HEK293 (cell line): ENCODE results near the gene PHF14.

Source experiments
- CTCF ChIA-PET: fragments of 350-600 bp; formaldehyde crosslinking; extraction: SDS; loops from one replicate; lab custom pipeline; 2021; ENCODE audit warnings: antibody characterized with exemption; lab: Yijun Ruan, JAX
- POLR2A ChIA-PET: fragments of 300-600 bp; formaldehyde crosslinking; extraction: SDS; loops from one replicate; lab custom pipeline; 2020; ENCODE audit warnings: antibody characterized with exemption, inconsistent platforms; lab: Yijun Ruan, JAX
- H3K27ac ChIP-seq: fragments of 200-500 bp; sonication (Bioruptor generic); 2 replicates; pipeline ENCODE4 v1.5.1; 2014; ENCODE audit warnings: low read depth, low read length, control low read depth, inconsistent platforms; ENCODE audit errors: extremely low read depth
- H3K36me3 ChIP-seq, 2 experiments: fragments of 200-500 bp in 1 of 2; sonication (Bioruptor generic) in 1 of 2; 1 replicate in 1 of 2; 2 replicates in 1 of 2; pipeline ENCODE4 v1.5.1; 2014 to 2017; ENCODE audit warnings: inconsistent platforms in 2 of 2, low read length in 2 of 2; ENCODE audit not compliant: control insufficient read depth in 2 of 2, insufficient read depth in 1 of 2
- H3K4me1 ChIP-seq: fragments of 200-500 bp; sonication (Bioruptor generic); 2 replicates; pipeline ENCODE4 v1.5.1; 2014; ENCODE audit warnings: mild to moderate bottlenecking, low read length, inconsistent platforms; ENCODE audit not compliant: control insufficient read depth, insufficient read depth
- H3K4me3 ChIP-seq: 2 replicates; pipeline ENCODE4 v1.5.1; 2011; ENCODE audit warnings: low read depth, mild to moderate bottlenecking, control low read depth, low read length, moderate library complexity
- H3K9me3 ChIP-seq: fragments of 200-500 bp; sonication (Bioruptor generic); 2 replicates; pipeline ENCODE4 v1.5.1; 2014; ENCODE audit warnings: low read depth, low read length, inconsistent platforms; ENCODE audit not compliant: control insufficient read depth, insufficient read depth
- GLI4 ChIP-seq: fragments of 450-650 bp; formaldehyde crosslinking; IDR thresholded peaks from 2 replicates; pipeline ENCODE4 v1.5.1; 2016; ENCODE audit warnings: missing biosample characterization, missing genetic modification characterization
- KLF9 ChIP-seq: fragments of 450-650 bp; formaldehyde crosslinking; IDR thresholded peaks from 2 replicates; pipeline ENCODE4 v1.5.1; 2016; ENCODE audit warnings: missing biosample characterization, missing genetic modification characterization, low read depth
- REPIN1 ChIP-seq: fragments of 450-650 bp; formaldehyde crosslinking; IDR thresholded peaks from 2 replicates; pipeline ENCODE4 v1.5.1; 2017; ENCODE audit warnings: missing biosample characterization, missing genetic modification characterization, low read depth
- ZFP41 ChIP-seq: fragments of 450-650 bp; formaldehyde crosslinking; IDR thresholded peaks from 2 replicates; pipeline ENCODE4 v1.5.1; 2016; ENCODE audit warnings: missing biosample characterization, missing genetic modification characterization, borderline replicate concordance
- ZNF155 ChIP-seq: fragments of 450-650 bp; formaldehyde crosslinking; IDR thresholded peaks from 2 replicates; pipeline ENCODE4 v1.5.1; 2016; ENCODE audit warnings: missing biosample characterization, missing genetic modification characterization
- ZNF175 ChIP-seq: fragments of 450-650 bp; formaldehyde crosslinking; IDR thresholded peaks from 2 replicates; pipeline ENCODE4 v1.5.1; 2016; ENCODE audit warnings: missing biosample characterization, missing genetic modification characterization
- ZNF24 ChIP-seq: fragments of 450-650 bp; formaldehyde crosslinking; IDR thresholded peaks from 2 replicates; pipeline ENCODE4 v1.5.1; 2016; ENCODE audit warnings: missing biosample characterization, missing genetic modification characterization
- ZNF266 ChIP-seq: fragments of 450-650 bp; formaldehyde crosslinking; IDR thresholded peaks from 2 replicates; pipeline ENCODE4 v1.5.1; 2016; ENCODE audit warnings: missing biosample characterization, missing genetic modification characterization, low read depth
- ZNF324 ChIP-seq: fragments of 450-650 bp; formaldehyde crosslinking; IDR thresholded peaks from 2 replicates; pipeline ENCODE4 v1.5.1; 2016; ENCODE audit warnings: missing biosample characterization, missing genetic modification characterization
- ZNF514 ChIP-seq: fragments of 450-650 bp; formaldehyde crosslinking; IDR thresholded peaks from 2 replicates; pipeline ENCODE4 v1.5.1; 2016; ENCODE audit warnings: missing biosample characterization, missing genetic modification characterization
- ZNF580 ChIP-seq: fragments of 450-650 bp; formaldehyde crosslinking; IDR thresholded peaks from 2 replicates; pipeline ENCODE4 v1.5.1; 2016; ENCODE audit warnings: missing biosample characterization, missing genetic modification characterization
- ZNF585B ChIP-seq: fragments of 450-650 bp; formaldehyde crosslinking; IDR thresholded peaks from 2 replicates; pipeline ENCODE4 v1.5.1; 2016; ENCODE audit warnings: missing biosample characterization, missing genetic modification characterization
- ZNF670 ChIP-seq: fragments of 450-650 bp; formaldehyde crosslinking; IDR thresholded peaks from 2 replicates; pipeline ENCODE4 v1.5.1; 2016; ENCODE audit warnings: missing biosample characterization, missing genetic modification characterization, low read depth
- ZNF791 ChIP-seq: fragments of 450-650 bp; formaldehyde crosslinking; IDR thresholded peaks from 2 replicates; pipeline ENCODE4 v1.5.1; 2016; ENCODE audit warnings: missing biosample characterization, missing genetic modification characterization
- ZSCAN18 ChIP-seq: fragments of 450-650 bp; formaldehyde crosslinking; IDR thresholded peaks from 2 replicates; pipeline ENCODE4 v1.5.1; 2016; ENCODE audit warnings: missing biosample characterization, missing genetic modification characterization
- TF ChIP-seq, protein P1 (sequence below): sonication (generic); formaldehyde crosslinking; IDR thresholded peaks from 2 replicates; pipeline ENCODE4 v1.8.1; 2022; ENCODE audit warnings: mild to moderate bottlenecking, moderate library complexity, missing genetic modification reagents
- TF ChIP-seq, protein P2 (sequence below): fragments of 450-650 bp; formaldehyde crosslinking; optimal IDR thresholded peaks from 2 replicates; pipeline ENCODE3; 2016; ENCODE audit warnings: missing biosample characterization, mild to moderate bottlenecking, missing genetic modification characterization

PHF14 gene

GRCh38 chr7:11062110-11062509 is 88.4 kb downstream of the PHF14 start:
- CTCF ChIA-PET, result no interaction called here
- no peak for TF ChIP-seq ZNF580 (tag by site-specific recombination)
- no peak for TF ChIP-seq REPIN1 (tag by site-specific recombination)
- no peak for TF ChIP-seq ZSCAN18
- TF ChIP-seq ZNF324 (tag by site-specific recombination), result no peak
- H3K9me3 ChIP-seq, result no peaks in the 10 kb centered on the region
- H3K4me3 ChIP-seq, result no peak overlapping the region
- POLR2A ChIA-PET, result no interaction called here
- no peak overlapping the region for H3K27ac ChIP-seq
- no peaks in the 10 kb centered on the region for H3K4me1 ChIP-seq
- H3K36me3 ChIP-seq, result no peaks in the 10 kb centered on the region; a peak in 1 of 3 replicates

DNA sequence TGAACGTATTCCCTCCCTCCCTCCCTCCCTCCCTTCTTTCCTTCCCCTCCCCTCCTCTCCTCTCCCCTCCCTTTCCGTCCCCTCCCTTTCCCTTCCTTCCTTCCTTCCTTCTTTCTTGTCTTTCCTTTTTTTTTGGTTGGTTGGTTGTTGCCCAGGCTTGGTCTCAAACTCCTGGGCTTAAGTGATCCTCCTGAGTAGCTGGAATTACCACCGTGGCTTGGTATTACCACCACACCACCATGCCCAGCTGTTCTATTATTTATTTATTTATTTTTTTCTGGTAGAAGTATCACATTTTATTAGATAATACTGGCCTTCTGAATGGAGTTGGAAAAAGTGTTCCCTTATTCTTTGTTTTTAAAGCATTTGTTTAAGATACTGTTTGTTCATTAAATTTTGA is 95.9 kb downstream of the PHF14 start:
- ChIA-PET CTCF (no interaction called here), POLR2A (no interaction called here)
- TF ChIP-seq KLF9, result no peak
- TF ChIP-seq REPIN1 (tag by site-specific recombination), result no peak
- TF ChIP-seq ZNF24 (tag by site-specific recombination), result no peak
- TF ChIP-seq ZNF514 (tag by site-specific recombination), result no peak
- TF ChIP-seq ZNF155 (tag by site-specific recombination), result no peak
- TF ChIP-seq ZFP41 (tag by site-specific recombination), result no peak
- TF ChIP-seq, protein P1, sequence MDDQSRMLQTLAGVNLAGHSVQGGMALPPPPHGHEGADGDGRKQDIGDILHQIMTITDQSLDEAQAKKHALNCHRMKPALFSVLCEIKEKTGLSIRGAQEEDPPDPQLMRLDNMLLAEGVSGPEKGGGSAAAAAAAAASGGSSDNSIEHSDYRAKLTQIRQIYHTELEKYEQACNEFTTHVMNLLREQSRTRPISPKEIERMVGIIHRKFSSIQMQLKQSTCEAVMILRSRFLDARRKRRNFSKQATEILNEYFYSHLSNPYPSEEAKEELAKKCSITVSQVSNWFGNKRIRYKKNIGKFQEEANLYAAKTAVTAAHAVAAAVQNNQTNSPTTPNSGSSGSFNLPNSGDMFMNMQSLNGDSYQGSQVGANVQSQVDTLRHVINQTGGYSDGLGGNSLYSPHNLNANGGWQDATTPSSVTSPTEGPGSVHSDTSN (CRISPR knock-in tag), result no peak
- TF ChIP-seq GLI4 (tag by site-specific recombination), result no peak
- TF ChIP-seq ZNF670 (tag by site-specific recombination), result no peak
- TF ChIP-seq ZNF266 (tag by site-specific recombination), result no peak
- TF ChIP-seq, all 188 proteins: peak for 0
- Histone ChIP-seq H3K9me3 (no peaks in the 10 kb centered on the region), H3K4me3 (no peak overlapping the region), H3K36me3 (no peaks in the 10 kb centered on the region; a peak in 1 of 3 replicates), H3K4me1 (no peaks in the 10 kb centered on the region), H3K27ac (no peak overlapping the region)

GRCh38 chr7:11077816-11078215 is 104.1 kb downstream of the PHF14 start:
- CTCF ChIA-PET, result interaction anchor here (0.9 to 1.1 kb wide), 2 partner anchors 10 to 266 kb away, joined by 3 to 4 read pairs; no protein-coding TSS in a partner anchor
- no peak overlapping the region for H3K27ac ChIP-seq
- no peak overlapping the region for H3K4me3 ChIP-seq
- no peaks in the 10 kb centered on the region for H3K9me3 ChIP-seq
- TF ChIP-seq ZNF585B (tag by site-specific recombination) (no peak), ZNF791 (tag by site-specific recombination) (no peak), ZNF175 (tag by site-specific recombination) (no peak)
- TF ChIP-seq, protein P2, sequence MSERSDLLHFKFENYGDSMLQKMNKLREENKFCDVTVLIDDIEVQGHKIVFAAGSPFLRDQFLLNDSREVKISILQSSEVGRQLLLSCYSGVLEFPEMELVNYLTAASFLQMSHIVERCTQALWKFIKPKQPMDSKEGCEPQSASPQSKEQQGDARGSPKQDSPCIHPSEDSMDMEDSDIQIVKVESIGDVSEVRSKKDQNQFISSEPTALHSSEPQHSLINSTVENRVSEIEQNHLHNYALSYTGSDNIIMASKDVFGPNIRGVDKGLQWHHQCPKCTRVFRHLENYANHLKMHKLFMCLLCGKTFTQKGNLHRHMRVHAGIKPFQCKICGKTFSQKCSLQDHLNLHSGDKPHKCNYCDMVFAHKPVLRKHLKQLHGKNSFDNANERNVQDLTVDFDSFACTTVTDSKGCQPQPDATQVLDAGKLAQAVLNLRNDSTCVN (tag by site-specific recombination), result no peak
- POLR2A ChIA-PET, result no interaction called here
- H3K36me3 ChIP-seq, result no peaks in the 10 kb centered on the region; a peak in 1 of 3 replicates
- H3K4me1 ChIP-seq, result no peaks in the 10 kb centered on the region
